ENCODE results near the gene SP6. TPM values are rescaled to one million over a fixed set of nuclear protein-coding genes. Genes with fewer than 3 reads are reported as not detected.
A peak's percentile ranks its signal among the peaks of the same experiment; 100 is the strongest.

SP6 gene
- total RNA-seq, 1 donor from 2014 or later: 0.15 TPM

GRCh38 chr17:47882695-47883588, 32.0 kb upstream of the SP6 start:
- no peak for DNase-seq
- ATAC-seq: no peak
- intact Hi-C loops (cut with micrococcal nuclease): no loop called here

- ATAC-seq (no peak), DNase-seq (no peak)
- intact Hi-C loops (cut with micrococcal nuclease): no loop called here
These were observed 31.3 kb upstream of the SP6 start for GRCh38 chr17:47882247-47882646.

GRCh38 chr17:47879776-47880454, 29.0 kb upstream of the SP6 start:
- DNase-seq (no peak), ATAC-seq (no peak)
- intact Hi-C loops (cut with micrococcal nuclease): no loop called here

- intact Hi-C loops (cut with micrococcal nuclease): no loop called here
These were observed 28.1 kb upstream of the SP6 start for GRCh38 chr17:47879028-47879585.

GRCh38 chr17:47878203-47879027, 27.5 kb upstream of the SP6 start:
- DNase-seq: no peak

More at GRCh38 chr17:47879028-47879585, 28.1 kb upstream of the SP6 start:
- ATAC-seq (no peak), DNase-seq (no peak)

GRCh38 chr17:47877368-47878034, 26.5 kb upstream of the SP6 start:
- no peak for DNase-seq
- intact Hi-C loops (cut with micrococcal nuclease): no loop called here
- no peak for ATAC-seq

More at GRCh38 chr17:47878203-47879027, 27.5 kb upstream of the SP6 start:
- no peak for ATAC-seq
- intact Hi-C loops (cut with micrococcal nuclease): no loop called here

GRCh38 chr17:47875011-47875985, 24.3 kb upstream of the SP6 start:
- intact Hi-C loops (cut with micrococcal nuclease): no loop called here

GRCh38 chr17:47873200-47874090, 22.5 kb upstream of the SP6 start:
- intact Hi-C loops (cut with micrococcal nuclease): no loop called here
- ATAC-seq (no peak), DNase-seq (no peak)

More at GRCh38 chr17:47875011-47875985, 24.3 kb upstream of the SP6 start:
- DNase-seq (no peak), ATAC-seq (no peak)

GRCh38 chr17:47872651-47873161, 21.7 kb upstream of the SP6 start:
- DNase-seq: no peak
- intact Hi-C loops (cut with micrococcal nuclease): no loop called here
- ATAC-seq: no peak

- no peak for DNase-seq
- no peak for ATAC-seq
- intact Hi-C loops (cut with micrococcal nuclease): no loop called here
These were observed 21.2 kb upstream of the SP6 start for GRCh38 chr17:47872019-47872650.

GRCh38 chr17:47871048-47871447, 20.1 kb upstream of the SP6 start:
- ATAC-seq (no peak), DNase-seq (no peak)
- intact Hi-C loops (cut with micrococcal nuclease): no loop called here

- intact Hi-C loops (cut with micrococcal nuclease): no loop called here
- ATAC-seq (no peak), DNase-seq (no peak)
These were observed 19.1 kb upstream of the SP6 start for GRCh38 chr17:47870056-47870455.

- DNase-seq (no peak), ATAC-seq (no peak)
- intact Hi-C loops (cut with micrococcal nuclease): no loop called here
These were observed 18.2 kb upstream of the SP6 start for GRCh38 chr17:47869114-47869513.

GRCh38 chr17:47867813-47868533, 17.0 kb upstream of the SP6 start:
- DNase-seq (no peak), ATAC-seq (no peak)
- intact Hi-C loops (cut with micrococcal nuclease): no loop called here

GRCh38 chr17:47866941-47867340, 16.0 kb upstream of the SP6 start:
- DNase-seq (no peak), ATAC-seq (peak; percentile 34)
- intact Hi-C loops (cut with micrococcal nuclease): no loop called here

Data from left ventricle myocardium superior (tissue), 1 donor.